Measurements from ENCODE around the gene HK2.
"Not testable (repeated sequence)": the region's sequence is repeated elsewhere in the genome, so short reads cannot be mapped to it uniquely, and the experiment has no call there.

The HK2 gene

DNA sequence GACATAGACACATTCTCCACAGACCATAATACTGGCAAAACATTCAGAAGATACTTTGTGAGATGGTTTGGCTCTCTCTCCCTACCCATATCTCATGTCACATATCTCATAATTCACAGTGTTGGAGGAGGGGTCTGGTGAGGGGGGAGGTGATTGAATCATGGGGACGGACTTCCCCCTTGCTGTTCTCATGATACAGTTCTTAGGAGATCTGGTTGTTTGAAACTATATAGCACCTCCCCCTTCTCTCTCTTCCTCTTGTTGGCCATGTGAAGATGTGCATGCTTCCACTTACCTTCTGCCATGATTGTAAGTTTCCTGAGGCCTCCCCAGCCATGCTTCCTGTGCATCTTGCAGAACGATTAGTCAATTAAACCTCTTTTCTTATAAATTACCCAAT lies 61.1 kb downstream of the HK2 start:
- DNase-seq (ENCODE audit: low read depth, low spot score), result no peak

DNA sequence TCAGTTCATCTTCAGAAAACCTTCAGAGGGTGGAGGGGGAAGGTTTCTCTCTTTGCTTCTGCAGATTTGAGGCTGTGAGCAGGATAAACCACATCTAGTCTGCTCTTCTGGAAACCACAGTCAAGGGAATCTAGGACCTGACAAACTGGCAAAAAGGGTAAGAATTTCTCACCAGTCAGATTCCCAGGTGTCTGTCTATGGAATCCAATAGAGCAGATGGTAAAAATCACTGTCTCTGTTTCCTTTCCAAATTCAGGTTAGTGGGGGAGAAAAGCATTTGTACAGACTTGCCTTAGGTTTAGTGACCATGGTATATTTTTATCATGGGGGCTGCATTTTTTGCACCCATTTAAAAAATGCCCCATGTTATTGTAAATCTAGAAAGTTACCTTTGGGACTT lies 62.3 kb downstream of the HK2 start:
- no peak for DNase-seq (ENCODE audit: low read depth, low spot score)

DNA sequence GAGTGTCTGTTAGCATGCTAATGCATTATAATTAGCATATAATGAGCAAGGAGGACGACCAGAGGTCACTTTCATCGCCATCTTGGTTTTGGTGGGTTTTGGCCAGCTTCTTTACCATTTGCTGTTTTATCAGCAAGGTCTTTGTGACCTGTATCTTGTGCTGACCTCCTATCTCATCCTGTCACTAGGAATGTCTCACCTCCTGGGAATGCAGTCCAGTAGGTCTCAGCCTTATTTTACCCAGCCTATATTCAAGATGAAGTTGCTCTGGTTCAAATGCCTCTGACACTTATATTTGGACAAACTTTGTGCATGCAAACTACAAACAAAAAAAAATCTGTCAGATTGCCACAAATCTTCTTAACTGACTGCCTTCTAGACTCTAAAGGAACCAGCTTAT lies 66.3 kb downstream of the HK2 start:
- not testable (repeated sequence) for DNase-seq (ENCODE audit: low read depth, low spot score)

DNA sequence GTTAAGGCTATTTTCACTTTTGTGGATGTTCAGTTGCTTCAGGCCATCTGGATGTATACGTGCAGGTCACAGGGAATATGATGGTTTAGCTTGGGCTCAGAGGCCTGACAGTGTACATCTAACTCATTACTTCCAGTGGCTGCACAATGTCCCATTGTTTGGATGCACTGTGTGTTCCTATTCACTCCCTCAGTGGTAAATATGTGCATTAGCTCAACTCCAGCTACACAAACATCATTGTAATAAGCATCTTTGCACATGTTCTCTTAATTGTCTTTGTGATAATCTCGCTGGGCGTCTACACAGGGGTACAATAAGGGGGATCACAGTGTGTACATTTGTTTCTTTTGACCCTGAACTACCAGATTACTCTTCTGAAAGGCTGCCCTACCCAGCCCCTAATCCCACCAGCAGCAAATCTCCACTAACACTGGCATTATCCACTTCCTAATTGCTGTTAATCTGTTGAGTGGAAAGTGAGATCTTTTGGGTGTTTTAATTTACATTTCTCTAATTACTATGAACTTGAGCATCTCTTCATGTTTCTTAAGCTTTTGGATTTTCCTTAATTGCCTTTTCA lies 68.4 kb downstream of the HK2 start:
- DNase-seq (ENCODE audit: low read depth, low spot score), result no peak

DNA sequence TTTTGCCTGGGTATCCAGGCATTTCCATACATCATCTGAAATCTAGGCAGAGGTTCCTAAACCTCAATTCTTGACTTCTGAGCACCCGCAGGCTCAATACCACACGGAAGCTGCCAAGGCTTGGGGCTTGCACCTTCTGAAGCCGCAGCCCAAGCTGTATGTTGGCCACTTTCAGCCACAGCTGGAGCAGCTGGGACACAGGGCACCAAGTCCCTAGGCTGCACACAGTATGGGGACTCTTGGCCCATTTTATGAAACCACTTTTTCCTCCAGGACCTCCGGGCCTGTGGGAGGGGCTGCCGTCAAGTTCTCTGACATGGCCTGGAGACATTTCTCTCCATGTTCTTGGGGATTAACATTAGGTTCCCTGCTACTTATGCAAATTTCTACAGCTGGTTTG lies 72.5 kb downstream of the HK2 start:
- no peak for DNase-seq (ENCODE audit: low read depth, low spot score)

DNA sequence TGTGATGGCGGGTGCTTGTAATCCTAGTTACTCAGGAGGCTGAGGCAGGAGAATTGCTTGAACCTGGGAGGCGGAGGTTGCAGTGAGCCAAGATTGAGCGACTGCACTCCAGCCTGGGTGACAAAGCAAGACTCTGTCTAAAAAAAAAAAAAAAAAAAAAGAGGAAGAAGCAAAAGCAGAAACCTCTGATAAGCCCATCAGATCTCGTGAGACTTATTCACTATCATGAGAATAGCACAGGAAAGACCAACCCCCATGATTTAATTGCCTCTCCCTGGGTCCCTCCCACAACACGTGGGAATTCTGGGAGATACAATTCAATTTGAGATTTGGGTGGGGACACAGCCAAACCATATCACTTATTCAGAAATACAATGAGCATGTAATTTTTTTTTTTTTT lies 73.6 kb downstream of the HK2 start:
- not testable (repeated sequence) for DNase-seq (ENCODE audit: low read depth, low spot score)

DNA sequence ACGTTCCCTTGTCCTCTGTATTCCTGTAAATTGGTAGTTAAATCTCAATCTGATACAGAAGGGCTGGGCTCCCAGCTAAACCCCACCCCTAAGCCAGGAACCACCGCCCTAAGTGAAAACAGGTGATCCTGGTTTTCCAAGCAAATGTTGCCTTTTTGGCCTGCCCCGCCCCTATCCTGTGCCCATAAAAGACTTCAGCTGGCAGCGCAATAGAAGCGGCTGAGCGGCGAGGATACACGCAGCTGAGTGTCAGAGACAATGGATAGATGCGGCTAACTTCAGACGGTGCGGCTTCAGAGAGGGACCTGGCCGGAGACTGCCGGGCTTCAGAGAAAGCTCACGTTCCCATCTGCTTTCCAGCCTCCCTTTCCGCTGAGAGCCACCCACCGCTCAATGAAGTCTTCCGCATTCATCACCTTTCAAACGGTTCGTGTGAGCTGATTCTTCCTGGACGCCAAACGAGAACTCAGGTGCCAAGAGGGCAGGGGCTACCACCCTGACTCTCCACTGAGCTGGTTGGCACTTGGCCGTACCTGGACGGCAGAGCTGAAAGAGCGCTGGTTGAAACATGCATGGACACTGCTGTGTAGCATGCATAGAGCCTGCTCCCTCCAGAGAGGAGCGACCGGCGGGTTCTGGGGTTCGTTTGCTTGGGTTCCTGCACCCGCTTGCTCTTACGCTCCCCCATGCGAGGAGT lies 75.0 kb downstream of the HK2 start:
- DNase-seq (ENCODE audit: low read depth, low spot score), result no peak

DNA sequence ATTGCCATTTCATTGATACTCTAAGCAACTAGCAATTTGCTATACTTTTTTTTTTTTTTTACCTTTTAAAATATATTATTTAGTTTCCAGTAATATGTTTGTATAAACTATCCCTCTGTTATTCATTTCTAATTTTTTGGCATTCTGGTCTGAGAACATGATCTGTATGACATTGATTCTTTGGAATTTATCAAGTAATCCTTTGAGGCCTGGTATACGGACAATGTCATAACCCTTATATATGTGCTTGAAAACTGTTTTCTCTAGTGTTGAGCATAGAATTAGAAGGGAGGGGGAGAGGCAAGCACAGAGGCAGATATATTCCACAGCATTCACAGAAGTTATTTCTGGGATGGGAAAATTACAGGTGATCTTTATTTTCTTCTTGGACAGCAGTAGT lies 76.3 kb downstream of the HK2 start:
- no peak for DNase-seq (ENCODE audit: low read depth, low spot score)

DNA sequence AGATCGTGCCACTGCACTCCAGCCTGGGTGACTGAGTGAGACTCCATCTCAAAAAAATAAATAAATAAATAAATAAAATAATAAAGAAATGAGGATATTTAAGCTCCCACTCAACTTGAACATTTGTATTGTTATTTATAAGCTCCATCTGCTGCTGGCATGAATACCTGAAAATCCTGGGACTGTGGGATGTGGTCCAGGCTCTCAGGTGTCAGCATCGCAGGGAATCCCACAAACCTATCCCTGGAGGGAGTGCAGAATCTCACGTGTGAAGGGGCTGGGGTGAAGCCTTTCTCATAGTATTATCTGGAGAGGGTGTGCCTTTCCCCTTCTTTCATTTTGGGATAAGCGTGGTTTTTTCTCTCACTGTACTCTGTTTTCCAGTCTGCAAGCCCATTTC lies 77.1 kb downstream of the HK2 start:
- no peak for DNase-seq (ENCODE audit: low read depth, low spot score)

DNA sequence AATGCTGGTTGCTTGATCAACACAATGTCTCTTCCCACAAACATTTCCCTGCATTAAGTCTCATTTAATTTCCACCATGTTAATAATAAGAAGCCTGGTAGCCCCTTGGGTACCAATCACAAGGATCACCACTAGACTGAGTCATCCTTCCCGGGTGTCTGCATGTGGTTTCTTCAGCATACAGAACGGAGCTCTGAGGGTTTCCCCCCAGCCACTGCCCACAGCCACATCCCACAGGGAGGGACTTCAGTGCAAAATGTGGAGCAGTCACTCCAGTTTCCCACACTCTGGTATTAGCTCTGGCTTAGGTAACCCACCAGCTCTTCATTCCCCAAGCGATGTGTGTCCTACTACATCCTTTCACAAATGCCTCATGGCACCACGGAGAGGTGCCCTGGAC lies 81.8 kb downstream of the HK2 start:
- no peak for DNase-seq (ENCODE audit: low read depth, low spot score)

DNA sequence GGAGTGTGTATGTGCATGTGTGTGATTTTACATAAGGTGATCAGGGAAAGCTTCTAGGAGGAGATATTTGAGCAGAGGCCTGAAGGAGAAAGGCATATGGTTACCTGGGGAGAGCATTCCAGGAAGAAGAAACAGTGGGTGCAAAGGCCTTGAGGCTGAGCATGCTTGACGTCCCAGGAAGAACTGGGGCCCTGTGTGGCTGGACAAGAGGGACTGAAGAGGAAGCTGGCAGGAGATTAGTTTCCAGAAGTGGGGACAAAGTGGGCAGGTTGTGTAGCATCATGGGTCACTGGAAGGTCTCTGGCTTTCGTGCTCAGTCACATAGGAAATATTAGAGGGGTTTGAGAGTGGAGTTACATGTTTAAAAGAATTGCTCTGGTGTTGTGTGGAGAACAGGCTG lies 82.5 kb downstream of the HK2 start:
- no peak for DNase-seq (ENCODE audit: low read depth, low spot score)

DNA sequence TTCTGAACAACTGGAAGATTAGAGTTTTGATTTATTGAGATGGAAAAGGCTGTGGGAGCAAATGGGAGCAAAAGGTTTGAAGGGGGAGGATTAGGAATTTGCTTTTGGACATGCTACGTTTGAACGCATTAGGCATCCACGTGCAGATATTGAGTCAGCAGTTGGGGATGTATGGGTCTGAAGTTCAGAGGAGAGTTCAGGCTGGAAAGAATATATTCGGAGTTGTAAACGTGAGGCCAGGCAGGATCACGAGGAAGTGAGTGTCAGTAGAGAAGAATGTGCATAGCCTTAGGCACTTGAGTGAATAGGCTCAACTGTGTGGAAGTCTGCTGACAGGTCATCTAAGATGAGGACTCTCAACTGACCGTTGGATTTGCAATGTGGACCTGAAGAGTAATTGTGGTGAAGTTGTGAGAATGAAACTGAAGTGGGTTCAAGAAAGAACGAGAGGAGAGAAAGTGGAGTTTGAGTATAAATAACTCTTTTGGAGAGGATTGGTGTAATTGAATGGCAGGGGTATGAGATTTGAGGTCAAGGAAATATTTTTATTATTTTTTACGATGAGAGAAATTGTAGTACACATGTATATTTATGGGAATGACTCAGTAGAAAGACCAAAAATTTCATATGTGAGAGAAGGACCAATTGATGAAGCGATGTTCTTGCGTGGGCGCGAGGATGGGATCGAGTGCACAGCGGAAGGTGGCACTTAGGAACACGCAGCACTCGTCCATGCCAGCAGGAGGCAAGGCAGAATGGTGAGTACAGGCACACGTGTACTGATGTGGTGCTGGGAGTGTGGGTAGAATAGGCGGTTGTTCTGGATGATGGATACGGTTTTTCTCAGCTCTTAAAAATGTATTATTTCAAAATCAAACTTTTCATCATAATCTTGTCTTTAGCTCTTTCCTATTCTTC lies 84.0 kb downstream of the HK2 start:
- no peak for DNase-seq (ENCODE audit: low read depth, low spot score)

DNA sequence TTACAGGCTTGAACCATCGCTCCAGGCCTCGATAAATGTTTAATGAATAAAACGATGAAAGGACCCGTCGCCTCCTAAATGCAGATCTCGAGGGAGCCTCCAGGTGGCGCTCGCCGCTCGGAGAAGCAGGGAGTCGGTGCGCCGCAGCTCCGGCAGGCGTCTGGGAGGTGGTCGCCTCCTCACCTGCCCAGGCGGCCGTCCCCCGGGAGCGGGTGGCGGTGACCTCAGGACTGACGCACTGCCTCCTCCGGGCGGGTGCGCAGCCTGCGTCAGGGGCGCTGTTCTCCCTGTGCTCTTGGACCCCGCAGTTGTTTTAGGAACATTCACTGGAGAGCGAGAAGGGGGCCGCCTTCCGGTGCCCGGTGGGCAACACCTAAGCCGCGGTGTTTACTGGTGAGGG lies 85.9 kb downstream of the HK2 start:
- DNase-seq (ENCODE audit: low read depth, low spot score), result no peak

DNA sequence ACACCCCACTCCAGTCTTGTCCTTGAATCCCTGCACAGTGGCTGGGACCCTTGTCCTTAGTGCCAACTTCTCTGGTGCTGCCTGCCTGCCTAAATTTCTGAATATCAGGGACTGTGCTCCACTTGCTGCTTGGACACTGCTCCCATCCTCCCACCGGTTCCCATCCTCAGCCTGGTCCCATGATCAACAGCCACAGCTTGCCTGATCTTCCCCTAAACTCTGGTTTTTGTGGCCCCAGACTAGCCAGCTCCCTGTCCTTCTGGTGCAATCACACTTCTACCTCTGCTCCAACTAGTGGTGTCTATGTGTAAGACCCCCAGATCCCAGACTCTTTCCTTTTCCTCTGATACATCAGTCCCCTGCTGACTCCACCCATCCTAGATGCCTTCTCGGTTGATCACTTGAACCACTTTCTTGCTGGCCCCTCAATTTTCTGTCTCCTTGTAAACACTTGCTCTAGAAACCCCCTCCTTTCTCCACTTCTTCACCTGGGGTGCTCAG lies 87.4 kb downstream of the HK2 start:
- DNase-seq (ENCODE audit: low read depth, low spot score), result no peak

DNA sequence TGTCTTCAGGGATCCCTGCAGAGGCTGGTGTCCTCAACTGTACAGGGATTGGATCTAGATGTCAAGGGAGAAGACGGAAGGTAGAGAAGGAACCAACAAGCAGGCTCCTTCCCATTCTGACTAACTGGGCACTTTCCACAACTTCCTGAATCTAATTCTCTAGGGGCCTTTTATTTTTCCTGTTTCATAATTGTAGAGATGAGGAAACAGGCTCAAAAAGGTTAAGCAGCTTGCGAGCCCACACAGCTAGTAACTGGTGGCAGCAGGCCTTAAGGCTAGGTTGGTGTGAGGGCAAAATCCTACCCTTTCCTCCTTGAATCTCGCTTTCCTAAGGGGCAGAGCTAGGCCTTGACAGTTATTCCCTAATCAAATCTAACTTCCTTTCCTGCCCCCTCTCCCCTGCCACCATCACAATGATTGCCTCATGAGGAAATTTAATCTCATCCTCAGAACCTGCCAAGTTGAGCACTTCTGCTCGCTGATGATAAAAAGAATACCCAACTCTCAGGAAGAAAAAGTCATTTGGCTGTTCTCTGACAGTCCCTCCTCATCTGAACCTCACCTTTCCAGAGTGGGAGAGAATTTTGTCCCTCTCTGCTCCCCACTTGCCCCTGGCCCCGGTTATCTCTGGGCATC lies 88.8 kb downstream of the HK2 start:
- DNase-seq (ENCODE audit: low read depth, low spot score), result no peak

DNA sequence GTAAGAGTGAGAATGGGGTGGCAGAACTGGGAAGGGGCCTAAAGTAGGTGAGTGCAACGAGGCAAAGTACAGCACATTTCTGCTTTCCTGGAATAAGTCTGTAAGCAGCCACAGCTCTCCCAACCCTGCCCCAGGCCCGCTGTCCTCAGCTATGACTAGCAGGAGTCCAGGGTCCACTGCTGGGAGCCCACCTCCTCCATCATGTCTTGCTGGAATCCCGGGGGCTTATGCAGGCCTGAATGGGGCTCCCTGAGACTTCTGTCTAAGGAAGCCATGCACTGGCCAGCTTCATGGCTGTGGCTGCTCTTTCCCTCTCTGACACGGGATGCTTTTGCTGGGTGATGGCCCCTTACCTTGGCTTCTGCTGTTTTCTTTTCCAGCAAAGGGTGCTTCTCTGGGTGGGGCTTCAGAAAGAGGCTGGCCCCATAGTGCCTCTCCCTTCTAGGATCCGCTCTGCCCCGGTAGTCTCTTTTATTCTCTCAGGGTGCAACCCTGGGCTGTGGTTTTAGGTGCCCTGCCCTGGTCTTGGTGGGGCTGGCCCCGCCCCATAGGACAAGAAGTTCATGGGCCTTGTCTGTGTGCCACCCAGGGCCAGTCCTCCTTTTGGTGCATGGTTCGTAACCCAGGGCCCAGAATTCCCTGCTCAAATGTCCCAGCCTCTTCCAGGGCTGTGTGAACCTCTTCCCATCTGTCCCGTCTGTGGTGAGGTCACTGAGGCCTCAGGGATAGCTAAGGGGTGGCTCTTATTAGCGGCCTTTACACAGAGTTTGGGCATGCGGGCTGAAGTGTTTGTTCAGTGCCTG lies 90.7 kb downstream of the HK2 start:
- no peak for DNase-seq (ENCODE audit: low read depth, low spot score)

DNA sequence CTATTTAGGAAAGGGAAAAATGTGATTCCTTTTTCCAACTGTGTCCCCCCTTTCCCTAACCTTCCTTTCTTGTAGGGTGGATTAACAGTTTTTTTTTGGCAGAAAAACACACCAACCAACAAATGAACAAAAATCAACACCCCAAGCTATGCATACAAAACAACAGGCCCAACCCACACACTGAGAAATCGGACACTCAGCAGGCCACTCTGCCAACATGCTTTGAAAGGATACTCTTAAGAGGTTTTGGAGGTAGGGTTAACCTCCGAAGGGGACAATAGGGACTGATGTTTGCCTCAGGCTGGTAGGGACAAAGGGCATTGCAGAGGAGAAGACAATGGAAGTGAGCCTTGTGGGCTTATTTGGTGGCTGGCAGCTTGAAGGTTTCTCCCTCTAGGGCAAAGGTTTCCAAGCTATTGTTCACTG lies 91.4 kb downstream of the HK2 start:
- DNase-seq (ENCODE audit: low read depth, low spot score), result no peak

DNA sequence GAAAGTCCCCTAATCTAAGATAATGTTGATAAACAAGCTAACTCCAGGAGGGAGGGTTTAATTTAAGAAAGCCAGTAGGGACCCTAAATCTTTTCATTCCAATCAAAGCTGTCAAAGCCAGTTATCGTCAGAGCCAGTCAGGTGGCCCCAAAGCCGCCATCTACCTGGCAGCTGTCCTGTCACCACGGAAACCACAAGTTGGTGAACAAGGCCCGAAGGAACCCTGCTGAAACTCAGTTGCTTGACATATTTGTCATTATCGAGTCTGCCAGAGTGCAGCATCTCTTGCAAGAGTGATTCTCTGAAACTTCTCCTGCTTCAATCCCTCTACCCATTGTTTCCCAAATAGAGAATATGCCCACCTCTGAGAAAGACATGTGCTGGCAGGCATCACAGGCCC lies 93.7 kb downstream of the HK2 start:
- DNase-seq (ENCODE audit: low read depth, low spot score), result no peak

DNA sequence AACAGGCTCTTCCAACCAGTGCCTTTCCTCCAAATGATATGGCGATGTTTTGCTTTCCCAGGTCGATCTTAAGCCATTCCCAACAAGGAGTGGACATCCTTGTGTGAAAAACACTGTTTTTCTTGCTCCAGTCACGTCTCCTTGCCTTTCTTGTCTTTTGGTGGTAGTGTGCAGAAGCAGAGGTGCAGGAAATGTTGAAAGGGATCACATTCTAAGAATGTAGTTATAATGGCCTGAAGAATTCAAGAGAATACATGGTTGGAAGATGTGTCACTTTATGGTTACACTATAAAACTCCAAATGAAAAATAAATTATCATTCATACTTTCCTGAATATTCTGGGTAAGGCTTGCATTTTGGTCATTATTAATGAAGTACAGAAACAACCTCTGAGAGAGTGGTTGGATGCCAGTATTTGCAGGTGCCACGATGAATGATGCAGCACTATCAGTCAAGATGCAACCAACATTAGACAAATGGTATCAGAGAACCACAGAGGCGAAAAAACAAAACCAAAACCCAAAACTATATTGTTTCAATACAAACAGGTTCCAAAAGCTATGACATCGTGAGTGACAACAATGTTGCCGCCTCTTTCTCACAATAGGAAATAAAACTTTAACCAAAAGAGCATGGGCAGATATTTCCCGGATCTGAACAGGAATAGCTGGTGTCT lies 97.0 kb downstream of the HK2 start:
- no peak for DNase-seq (ENCODE audit: low read depth, low spot score)

DNA sequence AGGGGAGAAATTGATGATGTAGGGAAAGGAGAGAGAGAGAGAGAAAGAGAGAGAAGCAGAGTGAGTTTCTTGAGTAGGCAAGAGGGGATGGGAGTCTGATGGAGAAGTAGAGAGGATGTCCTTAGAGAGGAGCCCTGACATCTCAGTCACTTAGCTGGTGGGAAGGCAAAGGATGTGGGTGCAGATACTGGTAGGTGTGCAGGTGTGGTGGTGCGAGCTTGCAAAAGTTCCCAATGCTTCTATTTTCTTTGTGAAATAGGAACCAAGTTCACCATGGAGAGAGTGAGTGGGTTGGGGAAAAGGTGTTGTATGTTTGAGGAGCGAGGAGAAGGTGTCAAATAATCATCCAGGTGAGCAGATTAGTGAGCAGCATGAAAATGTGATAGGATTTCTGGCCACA lies 98.0 kb downstream of the HK2 start:
- no peak for DNase-seq (ENCODE audit: low read depth, low spot score)

DNA sequence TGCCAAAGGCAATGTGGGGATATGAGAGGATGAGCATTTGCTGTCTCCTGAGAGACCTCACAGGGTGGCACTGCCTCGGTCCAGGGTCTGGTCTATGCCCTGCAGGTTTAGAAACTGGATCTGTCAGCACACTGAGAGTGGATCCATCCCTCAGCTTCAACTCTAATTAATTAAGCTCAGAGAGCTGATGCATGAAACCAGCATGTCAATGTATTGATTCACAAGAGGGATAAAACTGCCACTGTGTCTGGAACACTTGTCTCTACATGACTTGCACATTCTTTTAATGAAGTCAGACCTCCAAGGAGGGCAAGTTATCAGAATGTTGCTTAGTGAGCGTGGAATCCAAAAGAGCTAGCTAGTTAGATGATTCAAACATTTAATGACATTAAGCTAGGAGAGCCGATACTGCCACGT lies 102.1 kb downstream of the HK2 start:
- DNase-seq (ENCODE audit: low read depth, low spot score), result no peak
